Left ventricle myocardium inferior (tissue), 1 donor: ENCODE measurements around the gene LEKR1. TPM values are rescaled to one million over a fixed set of nuclear protein-coding genes. Genes with fewer than 3 reads are reported as not detected.
"Not testable (repeated sequence)": the region's sequence is repeated elsewhere in the genome, so short reads cannot be mapped to it uniquely, and the experiment has no call there.

ENCODE experiments used
- DNase-seq: peaks from one replicate; pipeline ENCODE4 v3.0.0-alpha.2; 2020
- H3K27ac ChIP-seq: fragments of 200-600 bp; replicated peaks from 2 replicates; pipeline ENCODE4 v1.8.0; 2021
- H3K27me3 ChIP-seq: fragments of 200-600 bp; 2 replicates; pipeline ENCODE4 v1.8.0; 2021; ENCODE audit warnings: low read depth
- H3K36me3 ChIP-seq: fragments of 200-600 bp; 2 replicates; pipeline ENCODE4 v1.8.0; 2021
- H3K4me1 ChIP-seq: fragments of 200-600 bp; 2 replicates; pipeline ENCODE4 v1.8.0; 2021
- H3K4me3 ChIP-seq: fragments of 200-600 bp; 2 replicates; pipeline ENCODE4 v1.8.0; 2021; ENCODE audit warnings: mild to moderate bottlenecking, moderate library complexity
- H3K9me3 ChIP-seq: fragments of 200-600 bp; replicated peaks from 2 replicates; pipeline ENCODE4 v1.8.0; 2021
- CTCF ChIP-seq: fragments of 200-600 bp; IDR thresholded peaks from 2 replicates; pipeline ENCODE4 v1.8.0; 2021; ENCODE audit warnings: antibody characterized with exemption, mild to moderate bottlenecking, borderline replicate concordance
- intact Hi-C: fragments of 100-400 bp; cut with micrococcal nuclease; formaldehyde crosslinking; loops from one replicate; pipeline ENCODE4 v1.11.0; 2022
- total RNA-seq: library from RNA; stranded (reverse); fragmentation: NEBNext Ultra II Directional; extraction: Animal tissue kit (Norgen Biotek cat#: 25700); gene quantifications from one replicate; pipeline ENCODE4 v1.2.1, GENCODE V29; 2021
- donor health status: DM: no; HTN: yes; CAD: no; lungs with severe emphysema.

LEKR1 gene
- total RNA-seq, 1 donor from 2014 or later, result 0.71 TPM

GRCh38 chr3:156888176-156888575 lies 62.0 kb downstream of the LEKR1 start:
- intact Hi-C loops, result no loop called here
- Histone ChIP-seq H3K9me3 (peaks cover 20% of the 10 kb centered on the region), H3K27ac (no peak overlapping the region), H3K4me3 (no peak overlapping the region), H3K27me3 (no peaks in the 10 kb centered on the region), H3K36me3 (no peaks in the 10 kb centered on the region), H3K4me1 (no peaks in the 10 kb centered on the region)
- no peak for DNase-seq
- TF ChIP-seq CTCF, result no peak

- Histone ChIP-seq H3K4me1 (no peaks in the 10 kb centered on the region), H3K9me3 (peaks cover 19% of the 10 kb centered on the region), H3K4me3 (no peak overlapping the region), H3K27ac (no peak overlapping the region), H3K36me3 (no peaks in the 10 kb centered on the region), H3K27me3 (no peaks in the 10 kb centered on the region)
- intact Hi-C loops, result no loop called here
- TF ChIP-seq CTCF, result no peak
- DNase-seq, result no peak
Measured at GRCh38 chr3:156888576-156888975, 62.4 kb downstream of the LEKR1 start.

- no peak for DNase-seq
- intact Hi-C loops, result no loop called here
- H3K4me1 ChIP-seq, result no peaks in the 10 kb centered on the region
- H3K4me3 ChIP-seq, result no peak overlapping the region
- H3K27ac ChIP-seq, result no peak overlapping the region
- no peak for TF ChIP-seq CTCF
- H3K36me3 ChIP-seq, result no peaks in the 10 kb centered on the region
- peaks cover 5% of the 10 kb centered on the region for H3K9me3 ChIP-seq
- H3K27me3 ChIP-seq, result no peaks in the 10 kb centered on the region
Measured at GRCh38 chr3:156892701-156893100, 66.5 kb downstream of the LEKR1 start.

GRCh38 chr3:156895374-156895773 lies 69.2 kb downstream of the LEKR1 start:
- H3K36me3 ChIP-seq, intact Hi-C loops, H3K27ac ChIP-seq, H3K9me3 ChIP-seq, H3K27me3 ChIP-seq, H3K4me1 ChIP-seq, H3K4me3 ChIP-seq, DNase-seq: not testable (repeated sequence)

GRCh38 chr3:156897851-156898250 lies 71.7 kb downstream of the LEKR1 start:
- H3K4me1 ChIP-seq, H3K27me3 ChIP-seq: not testable (repeated sequence)

GRCh38 chr3:156898296-156898880 lies 72.2 kb downstream of the LEKR1 start:
- Histone ChIP-seq H3K4me3 (no peak overlapping the region), H3K9me3 (peaks cover 5% of the 10 kb centered on the region), H3K4me1 (no peaks in the 10 kb centered on the region), H3K27me3 (no peaks in the 10 kb centered on the region), H3K36me3 (no peaks in the 10 kb centered on the region), H3K27ac (no peak overlapping the region)
- intact Hi-C loops, result no loop called here
- DNase-seq, result no peak
- no peak for TF ChIP-seq CTCF

More at GRCh38 chr3:156897851-156898250, 71.7 kb downstream of the LEKR1 start:
- H3K4me3 ChIP-seq, intact Hi-C loops, H3K27ac ChIP-seq, DNase-seq, H3K9me3 ChIP-seq, H3K36me3 ChIP-seq: not testable (repeated sequence)
